ENCODE results near the gene ARVCF. TPM values are rescaled to one million over a fixed set of nuclear protein-coding genes. Genes with fewer than 3 reads are reported as not detected.
A peak's percentile ranks its signal among the peaks of the same experiment; 100 is the strongest.

Gene ARVCF
- total RNA-seq, 1 experiment from 2014 or later = 8.2 TPM

DNA sequence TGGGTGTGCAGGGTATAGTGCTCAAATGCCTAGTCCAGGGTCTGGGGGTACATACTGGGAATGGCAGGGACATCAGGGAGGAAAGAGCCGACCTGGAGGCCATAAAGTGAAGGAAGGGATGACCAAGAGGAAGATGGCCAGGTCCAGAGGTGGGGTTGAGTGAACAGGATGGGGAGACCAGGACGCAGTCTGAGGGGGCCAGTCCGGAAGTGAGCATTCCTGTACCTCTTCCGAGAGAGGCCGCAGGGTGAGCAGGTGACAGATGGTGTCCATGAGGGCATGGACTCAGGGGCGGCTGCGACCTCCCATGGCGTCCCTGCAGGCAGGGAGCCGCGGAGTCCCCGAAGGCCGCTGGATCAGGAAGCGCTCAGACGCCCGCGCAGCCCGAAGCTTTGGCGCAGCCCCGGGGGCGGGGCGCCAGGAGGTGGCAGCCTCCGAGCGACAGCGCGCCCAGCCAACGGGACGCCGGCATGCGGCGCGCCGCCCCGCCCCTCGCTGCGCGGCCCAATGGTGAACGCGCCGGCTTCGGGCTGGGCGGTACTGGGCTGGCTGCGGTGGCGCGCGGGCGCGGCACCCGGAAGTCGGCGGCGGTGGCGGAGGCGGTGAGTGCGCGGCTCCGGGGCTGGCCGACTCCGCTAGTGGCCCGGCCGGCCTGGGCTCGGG, 4.0 kb upstream of the ARVCF start, which contains the start of gene TANGO2:
Gene TANGO2 (plus strand): TSS at position 578 of the 663 bp plus-strand sequence. CDS start 15,689 bp downstream, outside the sequence.
- POLR2A ChIA-PET = interaction anchor here (0.6 kb wide), 1 partner anchor 218 kb away, joined by 9 read pairs; no protein-coding TSS in a partner anchor
- H3K36me3 ChIP-seq (ENCODE audit: control insufficient read depth, insufficient read depth, low read length) = no peaks in the 10 kb centered on the region; the same call in 1 of the 2 replicates
- peak; percentile 58 for TF ChIP-seq POLR2AphosphoS5 (IDR thresholded peaks at IDR 0.05; ENCODE audit: low read depth, low read length)
- TF ChIP-seq, protein P1, sequence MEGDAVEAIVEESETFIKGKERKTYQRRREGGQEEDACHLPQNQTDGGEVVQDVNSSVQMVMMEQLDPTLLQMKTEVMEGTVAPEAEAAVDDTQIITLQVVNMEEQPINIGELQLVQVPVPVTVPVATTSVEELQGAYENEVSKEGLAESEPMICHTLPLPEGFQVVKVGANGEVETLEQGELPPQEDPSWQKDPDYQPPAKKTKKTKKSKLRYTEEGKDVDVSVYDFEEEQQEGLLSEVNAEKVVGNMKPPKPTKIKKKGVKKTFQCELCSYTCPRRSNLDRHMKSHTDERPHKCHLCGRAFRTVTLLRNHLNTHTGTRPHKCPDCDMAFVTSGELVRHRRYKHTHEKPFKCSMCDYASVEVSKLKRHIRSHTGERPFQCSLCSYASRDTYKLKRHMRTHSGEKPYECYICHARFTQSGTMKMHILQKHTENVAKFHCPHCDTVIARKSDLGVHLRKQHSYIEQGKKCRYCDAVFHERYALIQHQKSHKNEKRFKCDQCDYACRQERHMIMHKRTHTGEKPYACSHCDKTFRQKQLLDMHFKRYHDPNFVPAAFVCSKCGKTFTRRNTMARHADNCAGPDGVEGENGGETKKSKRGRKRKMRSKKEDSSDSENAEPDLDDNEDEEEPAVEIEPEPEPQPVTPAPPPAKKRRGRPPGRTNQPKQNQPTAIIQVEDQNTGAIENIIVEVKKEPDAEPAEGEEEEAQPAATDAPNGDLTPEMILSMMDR (IDR thresholded peaks at IDR 0.05) = no peak
- 0 out of 2 replicates have a peak, but pooled peaks have one; percentile 20 for TF ChIP-seq SIN3A (IDR thresholded peaks at IDR 0.05; ENCODE audit: borderline replicate concordance, insufficient read depth, low read depth, low read length)
- no peak for DNase-seq (ENCODE audit: low read depth, low spot score)
- no peaks in the 10 kb centered on the region for H3K27me3 ChIP-seq (ENCODE audit: control insufficient read depth, insufficient read depth, low read length)
- in situ Hi-C loops (cut with HindIII; ENCODE audit: low pct_unique_long_range_greater_than_20kb, low sequenced_read_pairs) (no loop called here), intact Hi-C loops (cut with micrococcal nuclease; ENCODE audit: unreplicated experiment) (no loop called here)
- H3K4me1 ChIP-seq (ENCODE audit: control insufficient read depth, insufficient read depth, low read length) = peaks cover 3% of the 10 kb centered on the region; the same call in 1 of the 2 replicates
- no peaks in the 10 kb centered on the region for H3K9me3 ChIP-seq (ENCODE audit: control insufficient read depth, insufficient read depth, low read depth, low read length)
- peak within 1 kb of the TSS; percentile 81 for H3K27ac ChIP-seq (ENCODE audit: low read length)
- BruUV-seq (replicated peaks) = no TSS peak
- CTCF ChIA-PET = no interaction called here
- peak within 1 kb of the TSS; percentile 70 to 81 for H3K4me3 ChIP-seq (ENCODE audit: low read depth in 2 of 2, low read length in 2 of 2)
- ATAC-seq = peak; percentile 92

DNA sequence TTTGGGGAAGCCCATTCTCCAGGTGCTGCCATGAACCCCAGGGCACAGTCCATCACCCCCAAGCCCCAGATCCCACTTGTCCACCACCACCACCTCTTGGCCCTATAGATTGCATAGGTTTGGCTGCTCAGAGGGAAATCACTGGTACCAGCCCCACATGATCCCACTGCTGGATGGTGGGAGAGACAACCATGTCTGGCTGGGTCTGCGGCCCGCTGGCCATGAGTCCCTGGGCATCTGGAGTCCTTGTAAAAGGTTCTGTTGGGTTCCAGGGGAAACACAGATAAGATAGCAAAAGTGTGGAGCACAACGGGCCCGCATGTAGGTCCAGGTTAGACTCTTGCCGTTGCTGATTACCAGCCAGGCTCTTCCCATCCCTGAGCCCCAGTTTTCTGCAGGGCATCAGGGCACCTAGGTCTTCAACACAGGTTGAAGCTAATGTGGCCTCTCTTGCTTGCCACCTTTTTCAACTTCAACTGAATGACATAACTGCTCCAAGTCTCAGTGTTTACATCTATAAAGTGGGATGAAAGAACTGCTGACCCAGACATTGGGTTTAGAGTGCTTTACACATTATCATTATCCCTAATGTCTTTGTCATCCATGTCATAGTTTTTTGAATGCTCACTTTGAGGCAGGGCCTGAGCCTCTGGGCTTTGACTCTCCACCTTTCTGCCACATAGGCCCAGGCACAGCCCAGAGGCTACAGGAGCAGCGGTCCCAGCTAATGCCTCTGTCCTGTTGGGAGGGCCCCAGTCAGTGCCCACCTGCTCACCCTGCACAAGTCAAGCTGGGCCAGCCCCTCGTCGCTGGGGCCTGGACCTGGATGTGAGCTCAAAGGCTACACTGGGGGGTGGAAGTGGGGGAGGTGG, 3.3 kb upstream of the ARVCF start:
- Histone ChIP-seq H3K4me3 (ENCODE audit: low read depth in 2 of 2, low read length in 2 of 2) (peak overlapping the region; percentile 61 to 81; a peak in 3 of 4 replicates), H3K27me3 (ENCODE audit: control insufficient read depth, insufficient read depth, low read length) (no peaks in the 10 kb centered on the region), H3K36me3 (ENCODE audit: control insufficient read depth, insufficient read depth, low read length) (no peaks in the 10 kb centered on the region; the same call in 1 of the 2 replicates), H3K9me3 (ENCODE audit: control insufficient read depth, insufficient read depth, low read depth, low read length) (no peaks in the 10 kb centered on the region), H3K4me1 (ENCODE audit: control insufficient read depth, insufficient read depth, low read length) (peaks cover 3% of the 10 kb centered on the region; the same call in 1 of the 2 replicates), H3K27ac (ENCODE audit: low read length) (peak overlapping the region; percentile 76)
- ATAC-seq (no peak), DNase-seq (ENCODE audit: low read depth, low spot score) (no peak)
- intact Hi-C loops (cut with micrococcal nuclease; ENCODE audit: unreplicated experiment) = no loop called here
- POLR2A ChIA-PET = interaction anchor here (0.6 kb wide), 1 partner anchor 218 kb away, joined by 9 read pairs; no protein-coding TSS in a partner anchor
- in situ Hi-C loops (cut with HindIII; ENCODE audit: low pct_unique_long_range_greater_than_20kb, low sequenced_read_pairs) = no loop called here
- CTCF ChIA-PET = no interaction called here
- no TSS peak for BruUV-seq (replicated peaks)
- TF ChIP-seq, protein P1 (IDR thresholded peaks at IDR 0.05) = no peak
- TF ChIP-seq REST (IDR thresholded peaks at IDR 0.05; ENCODE audit: insufficient read depth in 1 of 2, low read depth in 2 of 2, low read length in 1 of 2) (no peak), TCF7L2 (IDR thresholded peaks at IDR 0.05; ENCODE audit: low read depth, low read length) (no peak), SIN3A (IDR thresholded peaks at IDR 0.05; ENCODE audit: borderline replicate concordance, insufficient read depth, low read depth, low read length) (no peak), POLR2AphosphoS5 (IDR thresholded peaks at IDR 0.05; ENCODE audit: low read depth, low read length) (no peak)

Measured in Panc1 (cell line).